GM19043 (cell line): Measurements from ENCODE around the gene SLC26A1.
"Not testable (repeated sequence)": the region's sequence is repeated elsewhere in the genome, so short reads cannot be mapped to it uniquely, and the experiment has no call there.

ENCODE experiments used
- ATAC-seq: cut with Tn5 transposase; IDR thresholded peaks from one replicate; pipeline ENCODE4 v1.9.1; 2021; ENCODE audit warnings: low read depth; ENCODE audit not compliant: unreplicated experiment

The SLC26A1 gene

DNA sequence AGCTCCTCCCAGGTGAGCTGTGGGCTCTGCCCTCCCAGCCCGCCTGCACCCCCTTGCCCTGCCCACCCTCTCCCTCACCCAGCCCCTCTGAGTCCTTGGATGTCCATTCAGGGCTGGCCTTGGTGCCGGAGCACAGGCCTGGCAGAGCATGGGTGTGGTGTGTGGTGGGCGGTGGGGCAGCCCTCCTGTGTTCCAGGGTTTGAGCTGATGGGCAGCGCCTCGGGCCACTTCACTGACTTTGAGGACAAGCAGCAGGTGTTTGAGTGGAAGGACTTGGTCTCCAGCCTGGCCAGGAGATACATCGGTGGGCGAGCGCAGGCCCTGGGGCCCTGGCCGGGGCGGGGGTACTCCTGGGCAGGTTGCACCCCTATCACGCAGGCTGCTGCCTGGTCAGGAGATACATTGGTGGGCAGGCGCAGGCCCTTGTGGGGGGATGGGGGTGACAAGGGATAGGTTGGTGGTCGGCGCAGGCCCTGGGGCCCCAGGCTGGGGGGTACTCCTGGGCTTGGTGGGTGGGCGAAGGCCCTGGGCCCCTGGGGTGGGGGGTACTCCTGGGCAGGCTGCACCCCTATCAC, 7.6 kb upstream of the SLC26A1 start:
- ATAC-seq: no peak

DNA sequence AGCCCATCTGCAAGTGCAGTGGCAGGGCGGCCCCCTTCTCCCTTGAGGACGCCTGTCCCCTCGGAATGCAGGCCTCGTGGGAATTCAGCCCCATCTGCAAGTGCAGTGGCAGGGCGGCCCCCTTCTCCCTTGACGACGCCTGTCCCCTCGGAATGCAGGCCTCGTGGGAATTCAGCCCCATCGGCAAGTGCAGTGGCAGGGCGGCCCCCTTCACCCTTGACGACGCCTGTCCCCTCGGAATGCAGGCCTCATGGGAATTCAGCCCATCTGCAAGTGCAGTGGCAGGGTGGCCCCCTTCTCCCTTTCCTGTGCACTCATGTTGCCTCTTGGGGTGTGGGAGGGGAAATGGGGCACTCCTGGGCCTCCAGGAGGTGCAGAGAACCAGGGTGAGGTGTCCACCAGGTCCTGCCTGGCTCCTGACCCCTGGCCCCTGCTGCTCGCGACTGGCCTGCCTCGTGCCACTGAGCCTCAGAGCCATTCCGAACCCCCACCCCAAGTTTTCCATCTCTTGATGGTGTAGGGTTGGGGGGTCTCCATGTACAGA, 6.8 kb upstream of the SLC26A1 start:
- no peak for ATAC-seq

DNA sequence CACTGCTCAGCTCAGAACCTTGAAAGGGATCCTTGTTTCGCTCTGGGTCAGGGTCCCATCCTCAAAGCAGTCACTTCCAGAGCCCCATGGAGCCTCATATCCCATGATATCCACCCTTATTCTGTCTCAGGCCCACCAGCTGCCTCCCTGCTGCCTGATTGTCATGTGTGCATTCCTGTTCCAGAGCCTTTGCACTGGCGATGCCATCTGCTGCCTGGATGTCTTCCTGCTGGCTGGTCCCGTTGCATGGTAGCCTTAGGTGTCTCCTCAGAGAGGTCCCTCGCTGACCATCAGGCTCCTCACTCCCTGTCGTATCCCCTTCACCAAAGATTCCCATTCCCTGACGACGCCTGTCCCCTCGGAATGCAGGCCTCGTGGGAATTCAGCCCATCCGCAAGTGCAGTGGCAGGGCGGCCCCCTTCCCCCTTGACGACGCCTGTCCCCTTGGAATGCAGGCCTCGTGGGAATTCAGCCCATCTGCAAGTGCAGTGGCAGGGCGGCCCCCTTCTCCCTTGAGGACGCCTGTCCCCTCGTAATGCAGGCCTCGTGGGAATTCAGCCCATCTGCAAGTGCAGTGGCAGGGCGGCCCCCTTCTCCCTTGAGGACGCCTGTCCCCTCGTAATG, 6.1 kb upstream of the SLC26A1 start:
- not testable (repeated sequence) for ATAC-seq

DNA sequence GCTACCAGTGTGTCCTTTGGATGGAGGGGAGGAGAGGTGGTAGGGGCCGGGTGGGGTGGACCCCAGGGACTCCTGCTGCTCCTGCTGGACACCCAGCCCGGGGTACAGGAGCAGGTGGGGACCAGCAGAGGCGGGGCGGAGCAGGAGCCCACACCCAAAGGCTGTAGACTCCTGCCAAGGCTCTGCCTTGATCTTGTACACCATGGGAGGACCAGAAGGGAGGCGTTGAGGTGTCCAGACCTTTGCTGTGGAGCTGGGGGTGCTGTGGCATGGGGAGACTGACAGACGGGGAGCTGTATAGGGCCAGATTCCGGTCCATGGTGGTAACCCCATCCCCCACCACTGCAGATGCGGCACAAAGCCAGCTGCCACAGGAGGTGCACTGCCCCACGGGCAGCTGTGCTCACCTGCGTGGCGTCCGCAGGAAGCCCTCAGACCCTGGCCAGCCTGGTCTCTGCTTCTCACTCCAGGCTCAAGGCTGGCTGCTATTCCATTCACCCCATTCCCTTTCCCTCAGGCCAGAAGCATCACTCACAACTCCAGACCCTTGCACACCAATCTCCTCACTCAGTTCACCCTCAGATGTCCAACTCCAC, 5.0 kb upstream of the SLC26A1 start:
- no peak for ATAC-seq

DNA sequence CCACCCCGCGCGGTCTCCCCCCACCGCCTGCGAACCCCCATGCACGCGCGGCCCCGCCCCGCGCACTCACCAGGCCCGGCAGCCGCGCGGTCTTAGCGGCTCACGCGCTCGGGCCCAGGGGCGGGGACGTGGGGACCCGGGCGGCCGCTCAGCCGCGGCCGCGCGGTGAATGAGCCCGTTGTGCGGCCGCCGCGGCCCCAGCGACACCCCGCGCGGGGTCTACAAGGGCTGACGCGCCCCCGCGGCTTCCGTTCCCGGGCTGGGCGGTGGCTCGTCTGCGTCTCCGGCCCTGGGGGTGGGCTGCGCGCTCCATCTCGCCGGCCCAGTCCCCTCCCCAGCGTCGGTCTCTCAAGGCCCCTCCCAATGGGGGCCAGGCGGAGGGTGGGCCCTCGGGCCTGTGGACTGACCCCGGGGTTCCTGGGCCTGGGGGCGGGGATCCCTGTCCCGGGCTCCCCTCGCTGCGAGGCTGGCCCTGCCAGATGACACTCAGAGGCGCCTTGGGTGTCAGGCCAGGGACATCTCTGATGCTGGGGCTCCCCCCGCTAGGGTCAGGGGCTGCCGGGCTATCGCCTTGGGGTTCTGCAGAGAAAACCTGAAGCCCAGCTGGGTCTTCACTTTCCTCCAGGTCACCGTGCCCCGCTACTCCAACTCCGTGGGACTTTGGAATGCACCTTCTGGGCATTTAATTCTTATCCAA, 4.3 kb upstream of the SLC26A1 start:
- ATAC-seq: no peak

DNA sequence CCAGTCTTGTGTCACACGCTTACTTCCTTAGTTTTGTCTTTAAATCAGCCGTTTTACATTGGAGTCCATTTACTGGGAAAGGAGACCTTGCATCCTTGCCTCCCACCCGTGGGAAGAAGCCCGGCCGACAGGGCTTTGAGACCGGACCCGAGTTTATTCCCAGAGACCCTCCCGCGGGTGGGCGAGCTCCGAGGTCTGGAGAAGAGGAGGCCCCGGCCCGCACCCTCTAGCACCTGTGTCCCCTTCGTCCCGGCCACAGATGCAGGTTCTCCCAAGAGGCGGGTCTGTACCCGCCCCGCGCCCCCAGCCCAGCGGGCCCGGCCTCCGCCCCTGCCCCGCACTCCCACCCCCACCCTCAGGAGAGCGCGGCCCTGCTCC, 3.8 kb upstream of the SLC26A1 start:
- no peak for ATAC-seq

DNA sequence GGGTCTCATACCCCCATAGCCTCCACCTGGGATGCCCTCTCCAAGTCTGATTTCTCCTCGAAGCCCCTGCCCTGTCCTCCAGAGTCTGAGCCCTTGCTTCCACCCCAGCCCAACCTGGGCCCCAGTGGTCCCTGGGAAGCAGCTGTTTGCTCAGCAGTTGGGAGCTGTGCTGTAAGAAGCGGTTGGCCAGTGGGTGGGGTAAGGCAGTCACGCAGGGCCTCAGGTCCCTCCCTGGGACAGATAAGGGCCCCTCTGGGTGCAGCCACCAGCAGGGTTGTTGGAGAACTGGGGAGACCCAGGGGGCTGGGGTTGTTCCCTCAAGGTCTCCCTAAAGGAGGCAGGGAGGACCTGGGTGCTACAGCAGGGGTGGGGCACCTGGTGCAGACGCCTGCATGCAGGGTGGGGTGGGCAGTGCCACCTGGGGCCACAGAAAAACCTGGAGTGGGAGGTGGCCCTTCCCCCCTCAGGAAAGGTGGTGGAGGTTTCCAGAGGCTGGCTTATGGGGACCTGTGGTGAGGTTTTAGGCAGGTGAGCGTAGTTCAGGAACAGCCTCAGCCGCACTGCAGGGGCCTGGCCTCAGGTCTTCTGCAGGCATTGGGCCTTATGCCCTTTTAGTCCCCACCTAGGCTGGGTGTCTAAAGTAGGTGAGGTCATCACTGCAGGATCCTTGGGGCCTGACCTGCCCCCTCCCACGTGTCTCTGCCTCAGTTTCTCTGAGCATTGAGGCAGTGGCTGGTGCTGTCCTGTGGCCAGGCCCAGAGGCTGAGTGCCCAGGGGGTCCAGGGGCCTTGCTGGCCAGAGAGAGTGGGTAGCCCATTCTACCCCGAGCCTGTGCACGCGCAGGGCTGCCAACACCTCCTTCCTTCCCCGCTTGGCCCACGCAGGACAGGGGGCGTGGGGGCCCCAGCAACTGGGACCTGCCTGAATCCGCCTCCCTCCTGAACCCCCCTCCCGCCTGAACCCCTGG, 3.1 kb upstream of the SLC26A1 start:
- no peak for ATAC-seq

DNA sequence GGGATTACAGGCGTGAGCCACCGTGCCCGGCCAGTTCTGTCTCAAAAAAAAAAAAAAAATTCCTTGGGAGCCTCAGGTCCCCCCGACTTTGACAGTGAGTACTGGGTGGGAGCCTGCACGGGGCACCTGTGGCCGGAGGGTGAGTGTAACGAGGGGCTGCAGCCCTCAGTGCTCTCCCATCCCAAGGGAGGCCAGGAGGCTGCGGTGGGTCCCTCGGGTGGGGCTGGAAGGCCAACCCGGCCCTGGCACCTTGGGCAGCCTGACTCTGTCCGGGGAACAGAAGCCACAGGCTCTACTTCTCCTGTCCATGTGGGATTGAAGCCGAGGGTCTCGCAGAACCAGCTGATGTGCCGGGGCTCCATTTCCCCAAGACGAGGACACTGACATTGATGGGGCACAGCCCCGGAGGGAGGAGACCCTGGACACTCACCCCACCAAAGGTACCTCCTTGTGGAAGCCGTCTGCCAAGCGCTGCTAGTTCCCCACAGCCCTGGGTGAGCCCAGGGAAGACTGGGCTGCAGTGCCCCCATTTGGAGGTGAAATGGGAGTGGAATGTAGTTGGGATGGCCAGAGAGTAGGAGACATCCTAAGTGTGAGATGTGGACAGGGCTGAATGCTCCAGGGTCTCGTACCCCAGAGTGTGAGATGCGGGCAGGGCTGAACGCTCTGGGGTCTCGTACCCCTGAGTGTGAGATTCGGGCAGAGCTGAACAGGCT, 2.3 kb upstream of the SLC26A1 start:
- ATAC-seq: no peak

DNA sequence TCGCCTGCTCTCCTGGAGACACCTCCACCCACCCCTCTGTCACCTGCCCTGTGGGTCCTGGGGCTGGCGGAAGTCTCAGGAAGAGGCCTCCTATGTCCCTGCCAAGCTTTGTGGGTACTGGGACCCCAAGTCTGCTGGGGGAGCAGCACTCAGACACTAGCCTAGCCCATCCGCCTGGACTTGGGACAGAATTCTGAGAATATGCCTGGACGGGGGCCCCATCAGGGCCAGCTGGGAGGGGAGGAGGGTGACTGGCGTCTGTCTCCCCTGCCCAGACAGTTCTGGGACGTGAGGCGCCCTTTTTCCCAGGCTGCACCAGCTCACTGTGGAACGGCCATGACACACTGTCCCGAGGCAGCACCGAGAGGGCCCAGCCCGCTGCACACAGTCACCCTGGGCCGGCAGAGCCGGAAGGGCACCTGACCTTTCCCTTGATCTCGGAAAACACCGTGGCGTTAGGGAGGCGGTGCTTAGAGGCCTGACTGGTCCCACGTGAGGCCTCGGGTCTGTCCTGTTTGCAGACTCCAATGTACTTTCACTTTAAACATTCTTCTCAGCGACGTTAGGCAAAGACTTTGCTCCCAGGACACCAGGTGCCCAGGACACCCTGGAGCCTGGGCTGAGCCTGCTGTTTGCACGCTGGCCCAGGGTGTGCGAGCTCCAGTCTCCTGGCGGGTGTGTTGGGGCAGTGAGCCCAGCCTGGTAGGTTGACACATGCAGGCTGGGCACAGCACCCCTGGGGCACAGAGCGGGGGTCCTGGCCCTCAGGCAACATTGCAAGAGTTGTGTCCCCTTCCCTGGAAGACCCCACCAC, 700 bp downstream of the SLC26A1 start:
- no peak for ATAC-seq

DNA sequence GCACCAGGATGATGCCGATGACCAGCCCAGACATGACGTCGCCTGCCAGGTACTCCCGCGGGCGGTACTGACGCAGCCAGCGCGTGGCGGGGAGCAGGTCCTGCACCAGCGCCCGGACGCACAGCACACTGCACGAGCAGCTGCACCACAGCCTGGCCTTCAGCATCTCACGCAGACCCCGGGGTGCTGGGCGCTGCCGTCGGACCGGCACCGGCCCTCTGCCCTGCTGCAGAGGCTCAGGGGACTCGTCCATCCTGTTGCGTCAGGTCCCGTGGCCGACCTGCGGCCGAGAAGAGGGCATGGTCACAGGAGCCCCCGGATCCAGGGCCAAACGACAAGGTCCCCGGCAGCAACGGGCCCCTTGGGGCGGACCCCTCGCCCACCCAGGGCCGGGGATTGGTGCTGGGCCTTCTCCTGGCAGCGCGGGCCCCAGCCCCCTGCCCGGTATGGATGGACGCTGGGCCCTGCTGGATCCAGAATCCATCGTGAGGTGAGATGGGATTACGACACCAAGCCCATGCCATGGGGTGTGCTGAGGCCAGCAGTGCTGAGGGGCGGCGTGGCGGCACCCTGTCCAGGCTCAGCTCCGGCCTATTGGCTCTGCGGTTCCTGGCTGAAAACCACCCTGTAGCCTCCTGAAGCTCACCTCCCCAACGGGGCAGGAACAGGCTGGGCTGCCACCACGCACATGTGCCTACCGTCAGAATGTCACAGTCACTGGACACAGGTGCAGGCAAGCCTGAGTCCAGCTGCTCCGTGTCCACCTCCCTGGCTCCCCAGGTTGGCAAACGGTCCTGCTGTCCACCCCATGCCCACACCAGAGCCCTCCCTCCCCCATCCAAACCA, 1.5 kb downstream of the SLC26A1 start:
- ATAC-seq: no peak

DNA sequence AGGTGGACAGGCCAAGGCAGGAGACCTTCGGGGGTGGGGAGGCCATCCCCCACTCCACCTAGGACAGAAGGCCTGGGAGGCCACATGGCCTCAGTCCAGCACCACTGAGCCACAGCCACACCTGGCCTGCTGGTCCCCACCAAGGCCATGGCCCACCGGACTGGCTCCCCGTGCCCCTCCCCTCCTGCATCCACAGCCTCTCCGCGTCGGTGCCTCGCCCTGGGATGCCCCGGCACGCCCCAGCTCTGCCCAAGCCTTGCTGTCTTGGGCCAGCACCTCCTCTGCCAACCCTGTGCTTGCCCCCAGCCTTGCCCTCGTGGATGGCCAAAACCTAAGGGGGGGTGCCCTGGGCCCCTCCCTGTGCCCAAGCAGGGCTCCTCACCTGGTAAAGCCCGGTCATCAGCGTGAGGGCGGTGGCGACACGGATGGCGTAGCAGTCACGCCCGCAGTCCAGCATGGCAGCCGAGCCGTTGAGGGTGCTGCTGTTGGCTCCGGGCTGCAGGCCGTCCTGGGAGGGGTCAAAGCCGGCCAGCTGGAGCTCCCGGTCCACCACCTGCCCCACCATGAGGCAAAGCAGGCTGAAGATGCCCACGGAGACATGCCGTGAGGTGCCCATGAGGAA, 2.3 kb downstream of the SLC26A1 start:
- ATAC-seq: no peak

DNA sequence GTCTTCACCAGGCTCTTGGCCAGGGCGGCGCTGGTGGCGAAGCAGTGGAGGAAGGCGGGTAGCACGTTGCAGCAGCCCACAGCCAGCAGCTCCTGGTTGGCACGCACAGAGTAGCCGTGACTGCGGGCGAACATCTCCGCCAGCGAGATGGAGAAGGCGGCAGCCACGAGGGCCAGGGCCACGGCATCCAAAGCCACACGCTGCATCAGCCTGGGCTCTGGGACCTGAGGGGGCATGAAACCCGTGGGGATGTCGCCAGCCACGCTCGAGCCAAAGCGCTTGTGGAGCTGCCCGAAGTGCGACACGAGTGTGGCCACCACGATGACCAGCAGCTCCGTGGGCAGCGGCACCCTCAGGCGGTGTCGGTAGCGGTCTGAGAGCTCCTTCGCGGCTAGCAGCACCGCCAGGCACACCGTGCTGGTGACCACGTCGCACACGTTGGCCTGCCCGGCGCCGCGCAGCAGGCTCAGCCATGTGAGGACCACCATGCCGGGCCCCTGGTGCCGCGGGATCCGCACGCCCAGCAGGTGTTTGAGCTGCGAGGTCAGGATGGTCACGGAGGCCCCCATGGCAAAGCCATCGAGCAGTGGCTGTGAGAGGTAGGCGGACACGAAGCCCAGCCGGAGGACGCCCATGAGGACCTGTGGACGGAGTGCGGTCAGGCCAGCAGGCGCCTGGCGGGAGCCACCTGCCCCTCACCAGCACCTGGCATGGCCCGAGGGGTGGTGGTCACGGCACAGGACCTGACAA, 3.3 kb downstream of the SLC26A1 start:
- ATAC-seq: no peak

DNA sequence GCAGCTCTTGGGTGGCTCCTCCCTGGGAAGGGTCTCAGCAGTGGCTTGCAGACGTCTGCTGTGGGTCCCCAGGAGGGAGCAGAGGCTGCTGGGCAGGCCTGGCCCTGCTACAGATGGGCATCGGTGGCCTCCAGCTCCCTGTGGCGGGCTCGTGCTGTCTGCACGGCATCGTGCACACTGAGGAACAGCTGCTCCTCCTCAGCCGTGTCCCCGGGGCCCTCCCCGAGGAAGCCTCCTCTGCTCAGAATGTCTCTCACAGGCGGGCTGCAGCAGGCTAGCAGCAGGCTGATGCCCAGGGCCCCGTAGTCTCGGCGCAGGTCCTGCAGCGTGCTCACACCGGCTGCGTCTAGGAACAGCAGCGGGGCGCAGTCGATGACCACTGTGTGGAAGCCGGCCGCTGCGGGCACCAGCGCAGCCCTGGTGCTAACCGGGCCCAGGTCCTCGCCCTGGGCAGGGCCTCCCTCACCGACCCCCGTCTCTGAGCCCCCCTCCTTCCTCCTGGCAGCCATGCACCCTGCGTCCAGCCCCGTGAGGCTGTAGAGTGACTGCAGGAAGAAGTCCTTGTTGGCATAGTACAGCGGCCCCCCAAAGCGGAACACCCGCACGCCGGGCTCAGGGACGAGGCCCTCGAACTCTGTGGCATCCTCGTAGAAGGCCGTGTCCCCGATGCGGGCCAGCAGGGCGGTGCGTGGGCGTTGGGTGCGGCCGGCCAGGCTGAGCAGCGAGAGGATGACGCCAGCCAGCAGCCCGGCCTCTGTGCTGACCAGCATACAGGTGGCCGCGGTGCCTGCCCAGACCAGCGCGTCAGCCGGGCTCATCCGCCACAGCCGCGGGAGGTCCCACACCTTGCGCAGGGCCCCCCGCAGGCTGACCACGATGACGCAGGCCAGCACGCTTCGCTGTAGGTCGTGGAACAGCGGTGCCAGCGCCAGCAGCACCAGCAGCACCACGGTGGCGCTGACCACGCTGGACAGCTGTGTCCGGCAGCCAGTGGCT, 4.2 kb downstream of the SLC26A1 start:
- ATAC-seq: no peak

DNA sequence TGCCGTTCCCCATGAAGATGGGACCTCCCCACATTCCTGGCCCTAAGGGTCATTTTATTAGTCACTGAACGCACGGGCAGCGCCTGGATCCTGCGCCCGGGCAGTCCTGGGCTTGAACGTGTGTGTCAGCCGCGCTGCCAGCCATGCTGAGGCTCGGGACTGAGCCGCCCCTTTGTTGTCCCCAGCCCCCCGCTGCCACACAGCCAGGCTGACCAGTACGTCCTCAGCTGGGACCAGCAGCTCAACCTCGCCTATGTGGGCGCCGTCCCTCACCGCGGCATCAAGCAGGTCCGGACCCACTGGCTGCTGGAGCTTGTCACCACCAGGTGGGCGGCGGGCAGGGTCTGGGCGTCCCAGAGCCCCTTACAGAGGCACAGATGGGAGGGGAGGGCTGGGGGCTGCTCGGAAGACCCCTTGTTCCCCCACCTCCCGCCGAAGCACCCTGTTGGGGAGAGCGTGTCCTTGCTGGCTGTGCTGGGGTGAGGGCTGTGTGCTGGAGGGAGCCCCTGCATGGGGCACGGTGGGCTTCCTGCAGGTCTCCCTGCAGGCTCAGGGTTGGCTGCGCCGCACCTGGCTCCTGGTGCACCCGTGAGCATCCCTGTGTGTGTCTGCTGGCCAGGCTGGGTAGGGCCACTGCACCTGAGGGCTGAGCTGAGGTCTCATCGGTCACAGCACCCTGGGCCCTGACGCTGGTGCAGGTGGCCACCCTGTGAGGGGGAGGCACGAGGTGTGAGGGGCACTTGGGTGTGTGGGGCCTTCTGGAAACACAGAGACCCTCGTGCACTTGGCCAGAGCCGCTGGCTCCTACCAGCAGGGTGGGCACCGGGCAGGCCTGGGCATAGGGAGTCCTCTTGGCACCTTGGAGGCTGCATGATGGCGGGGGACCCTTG, 5.3 kb downstream of the SLC26A1 start:
- no peak for ATAC-seq
